CD4-positive, alpha-beta T cell (primary cell): ENCODE results near the gene CAPN9. TPM values are rescaled to one million over a fixed set of nuclear protein-coding genes. Genes with fewer than 3 reads are reported as not detected.

Experiments
- ATAC-seq: fragments of 200-7000 bp; cut with Tn5 transposase; one replicate; pipeline ENCODE4 v1.10.0; 2022; ENCODE audit warnings: mild to moderate bottlenecking; ENCODE audit not compliant: poor library complexity
- CTCF ChIA-PET: fragments of 350-600 bp; sonication (Branson Sonifier 250); formaldehyde crosslinking; loops from one replicate; lab custom pipeline; 2021; ENCODE audit warnings: antibody characterized with exemption, inconsistent platforms; lab: Charles Lee
- POLR2A ChIA-PET: fragments of 350-600 bp; sonication (Branson Sonifier 250); formaldehyde crosslinking; loops from one replicate; lab custom pipeline; 2021; ENCODE audit warnings: antibody characterized with exemption, inconsistent platforms; lab: Charles Lee
- DNase-seq, 14 experiments: peaks; one replicate each; pipeline ENCODE4 v3.0.0-alpha.2; 2013 to 2020; ENCODE audit warnings: mixed read lengths in 2 of 14
- H3K27ac ChIP-seq, 2 donors: one replicate each; pipeline versions ENCODE4 v1.5.1 to v1.7.0; 2013; ENCODE audit warnings: low read length in 2 of 2, low read depth in 1 of 2, mild to moderate bottlenecking in 1 of 2
- H3K27me3 ChIP-seq, 2 experiments: 1 replicate in 1 of 2; 2 replicates in 1 of 2; pipeline versions ENCODE4 v1.6.1 to v1.7.0; 2013; ENCODE audit warnings: low read length in 2 of 2, control low read depth in 1 of 2, mild to moderate bottlenecking in 1 of 2, moderate library complexity in 1 of 2; ENCODE audit not compliant: insufficient read depth in 2 of 2, control insufficient read depth in 1 of 2
- H3K36me3 ChIP-seq: one replicate; pipeline ENCODE4 v1.6.1; 2013; ENCODE audit warnings: low read length, control low read depth; ENCODE audit not compliant: insufficient read depth
- H3K4me1 ChIP-seq: one replicate; pipeline ENCODE4 v1.6.1; 2013; ENCODE audit warnings: low read length, control low read depth; ENCODE audit not compliant: insufficient read depth
- H3K4me3 ChIP-seq: one replicate; pipeline ENCODE4 v1.5.1; 2013; ENCODE audit warnings: mild to moderate bottlenecking, low read length, moderate library complexity
- H3K9me3 ChIP-seq, 2 experiments: 1 replicate in 1 of 2; 2 replicates in 1 of 2; pipeline versions ENCODE4 v1.6.1 to v1.7.0; 2013; ENCODE audit warnings: low read length in 2 of 2, mild to moderate bottlenecking in 2 of 2, control low read depth in 1 of 2, moderate library complexity in 1 of 2; ENCODE audit not compliant: control insufficient read depth in 1 of 2, insufficient read depth in 1 of 2
- H3K27ac Mint-ChIP-seq: one replicate; pipeline ENCODE4 v1.8.0; 2020; ENCODE audit warnings: mixed read lengths
- H3K27me3 Mint-ChIP-seq: one replicate; pipeline ENCODE4 v1.8.0; 2021; ENCODE audit warnings: mixed read lengths
- H3K36me3 Mint-ChIP-seq: one replicate; pipeline ENCODE4 v1.8.0; 2021; ENCODE audit warnings: low read depth, mixed read lengths
- H3K4me1 Mint-ChIP-seq: one replicate; pipeline ENCODE4 v1.8.0; 2021; ENCODE audit warnings: low read depth, mixed read lengths
- H3K4me3 Mint-ChIP-seq: one replicate; pipeline ENCODE4 v1.8.0; 2020; ENCODE audit warnings: mild to moderate bottlenecking, mixed read lengths
- H3K9me3 Mint-ChIP-seq: one replicate; pipeline ENCODE4 v1.8.0; 2020; ENCODE audit warnings: mixed read lengths
- CTCF ChIP-seq: fragments of 200-600 bp; IDR thresholded peaks from one replicate; pipeline ENCODE4 v1.8.0; 2022; ENCODE audit warnings: antibody characterized with exemption, mild to moderate bottlenecking
- intact Hi-C, 2 experiments: fragments of 100-400 bp; cut with DNase I in 1 of 2; cut with micrococcal nuclease in 1 of 2; formaldehyde crosslinking; loops; one replicate each; pipeline versions ENCODE4 v1.15.1 to v1.9.0; 2023 to 2025; cut with DNase I, micrococcal nuclease
- total RNA-seq, 174 experiments: library from RNA in 2 of 174; stranded (reverse) in 2 of 174; gene quantifications; one replicate each; pipeline ENCODE4 v1.2.3 and lab custom pipeline; 2021 to 2026

Gene CAPN9
- total RNA-seq, 2 experiments from 2014 or later = not detected

- intact Hi-C loops = no loop called here
- ChIA-PET CTCF (no interaction called here), POLR2A (no interaction called here)
- no peak overlapping the region for H3K27ac ChIP-seq
- Mint-ChIP-seq H3K27me3 (peaks cover 4% of the 10 kb centered on the region), H3K4me1 (no peaks in the 10 kb centered on the region), H3K4me3 (no peak overlapping the region), H3K9me3 (peaks cover 6% of the 10 kb centered on the region), H3K27ac (no peak overlapping the region), H3K36me3 (no peaks in the 10 kb centered on the region)
- H3K9me3 ChIP-seq = peaks cover 0 to 5% of the 10 kb centered on the region in 2 experiments
- no peak for DNase-seq
- H3K36me3 ChIP-seq = no peaks in the 10 kb centered on the region
- no peak for TF ChIP-seq CTCF
- H3K4me1 ChIP-seq = no peaks in the 10 kb centered on the region
- H3K4me3 ChIP-seq = no peak overlapping the region
- no peaks in the 10 kb centered on the region for H3K27me3 ChIP-seq
- ATAC-seq = no peak
These were observed 80.6 kb downstream of the CAPN9 start for GRCh38 chr1:230827801-230828200.

GRCh38 chr1:230828421-230828820 is 81.2 kb downstream of the CAPN9 start:
- CTCF ChIA-PET = no interaction called here

GRCh38 chr1:230831771-230832170 is 84.6 kb downstream of the CAPN9 start:
- no peak overlapping the region for H3K27ac ChIP-seq
- Mint-ChIP-seq H3K27me3 (peaks cover 4% of the 10 kb centered on the region), H3K9me3 (peaks cover 6% of the 10 kb centered on the region), H3K4me1 (no peaks in the 10 kb centered on the region), H3K4me3 (no peak overlapping the region), H3K36me3 (no peaks in the 10 kb centered on the region), H3K27ac (no peak overlapping the region)
- H3K27me3 ChIP-seq = no peaks in the 10 kb centered on the region
- ChIA-PET POLR2A (no interaction called here), CTCF (no interaction called here)
- peaks cover 0 to 5% of the 10 kb centered on the region in 2 experiments for H3K9me3 ChIP-seq
- no peaks in the 10 kb centered on the region for H3K36me3 ChIP-seq
- ATAC-seq (no peak), DNase-seq (no peak)
- H3K4me3 ChIP-seq = no peak overlapping the region
- intact Hi-C loops = no loop called here
- TF ChIP-seq CTCF = no peak
- no peaks in the 10 kb centered on the region for H3K4me1 ChIP-seq

More at GRCh38 chr1:230828421-230828820, 81.2 kb downstream of the CAPN9 start:
- H3K9me3 Mint-ChIP-seq = peaks cover 6% of the 10 kb centered on the region
- no peak overlapping the region for H3K27ac Mint-ChIP-seq
- TF ChIP-seq CTCF = no peak
- peaks cover 4% of the 10 kb centered on the region for H3K27me3 Mint-ChIP-seq
- POLR2A ChIA-PET = no interaction called here
- no peaks in the 10 kb centered on the region for H3K27me3 ChIP-seq
- no peaks in the 10 kb centered on the region for H3K4me1 Mint-ChIP-seq
- no peaks in the 10 kb centered on the region for H3K36me3 Mint-ChIP-seq
- H3K4me3 ChIP-seq = no peak overlapping the region
- no peak overlapping the region for H3K4me3 Mint-ChIP-seq
- no peak overlapping the region for H3K27ac ChIP-seq
- ATAC-seq = no peak
- intact Hi-C loops = no loop called here
- peaks cover 0 to 5% of the 10 kb centered on the region in 2 experiments for H3K9me3 ChIP-seq
- H3K36me3 ChIP-seq = no peaks in the 10 kb centered on the region
- DNase-seq = no peak
- no peaks in the 10 kb centered on the region for H3K4me1 ChIP-seq
